Suprapubic skin (tissue), 3 donors: Measurements from ENCODE around the gene TXNIP.

Experiments
- EP300 ChIP-seq: sonication (generic); formaldehyde crosslinking; IDR thresholded peaks from one replicate; pipeline ENCODE4 v1.6.1; 2017; ENCODE audit warnings: antibody characterized with exemption
- TF ChIP-seq, protein P1 (sequence below), 2 donors: fragments of 200-600 bp in 1 of 2; fragments of 450-650 bp in 1 of 2; sonication (generic) in 1 of 2; IDR thresholded peaks; one replicate each; pipeline ENCODE4 v1.5.1; 2016 to 2019; ENCODE audit warnings: antibody characterized with exemption in 2 of 2, mild to moderate bottlenecking in 1 of 2, moderate library complexity in 1 of 2

DNA sequence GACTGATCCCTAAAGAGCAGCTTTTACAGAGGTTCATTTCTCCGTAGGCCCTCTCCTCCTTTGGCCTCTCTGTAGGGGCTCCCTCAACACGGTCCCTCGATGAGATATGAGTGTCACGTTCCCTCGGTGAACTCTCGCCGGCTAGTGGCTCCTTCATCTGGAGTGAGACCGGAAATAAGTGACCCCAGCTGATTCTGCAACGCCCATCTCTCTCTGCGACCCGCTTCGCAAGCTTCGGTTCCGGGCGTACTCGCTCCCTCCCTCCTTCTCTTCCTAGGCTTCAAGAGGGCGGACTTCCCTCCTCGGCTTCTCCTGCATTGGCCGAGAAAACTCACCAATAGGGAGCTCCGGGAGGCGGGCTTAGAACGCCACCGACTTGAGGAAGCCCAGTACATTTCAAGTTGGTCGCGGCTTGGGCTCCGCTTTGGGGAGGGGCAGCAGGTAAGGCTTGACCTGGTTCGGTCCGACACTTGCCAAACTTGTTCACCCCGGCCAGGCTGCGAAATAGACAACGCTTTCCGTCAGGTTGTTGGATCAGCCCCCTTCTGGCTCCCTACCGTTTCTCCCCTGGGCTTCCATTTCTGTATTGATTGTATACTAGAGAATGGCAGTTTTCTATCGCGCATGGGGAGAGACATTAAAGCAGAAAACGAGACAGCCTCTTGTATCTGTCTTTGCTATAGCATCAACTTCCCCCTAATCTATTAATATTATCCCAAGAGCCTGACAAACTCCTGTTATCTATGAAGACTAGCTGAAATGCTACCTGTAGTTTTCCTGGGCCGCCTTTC, 31.9 kb downstream of the TXNIP start, which contains the start of the genes ANKRD34A and POLR3GL:
- no peak for TF ChIP-seq EP300
- TF ChIP-seq, protein P1, sequence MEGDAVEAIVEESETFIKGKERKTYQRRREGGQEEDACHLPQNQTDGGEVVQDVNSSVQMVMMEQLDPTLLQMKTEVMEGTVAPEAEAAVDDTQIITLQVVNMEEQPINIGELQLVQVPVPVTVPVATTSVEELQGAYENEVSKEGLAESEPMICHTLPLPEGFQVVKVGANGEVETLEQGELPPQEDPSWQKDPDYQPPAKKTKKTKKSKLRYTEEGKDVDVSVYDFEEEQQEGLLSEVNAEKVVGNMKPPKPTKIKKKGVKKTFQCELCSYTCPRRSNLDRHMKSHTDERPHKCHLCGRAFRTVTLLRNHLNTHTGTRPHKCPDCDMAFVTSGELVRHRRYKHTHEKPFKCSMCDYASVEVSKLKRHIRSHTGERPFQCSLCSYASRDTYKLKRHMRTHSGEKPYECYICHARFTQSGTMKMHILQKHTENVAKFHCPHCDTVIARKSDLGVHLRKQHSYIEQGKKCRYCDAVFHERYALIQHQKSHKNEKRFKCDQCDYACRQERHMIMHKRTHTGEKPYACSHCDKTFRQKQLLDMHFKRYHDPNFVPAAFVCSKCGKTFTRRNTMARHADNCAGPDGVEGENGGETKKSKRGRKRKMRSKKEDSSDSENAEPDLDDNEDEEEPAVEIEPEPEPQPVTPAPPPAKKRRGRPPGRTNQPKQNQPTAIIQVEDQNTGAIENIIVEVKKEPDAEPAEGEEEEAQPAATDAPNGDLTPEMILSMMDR (IDR thresholded peaks at IDR 0.05): no peak
